Kidney epithelial cell (primary cell): Measurements from ENCODE around the gene AAK1. TPM values are rescaled to one million over a fixed set of nuclear protein-coding genes. Genes with fewer than 3 reads are reported as not detected.

Source experiments
- DNase-seq: peaks from one replicate; pipeline ENCODE4 v3.0.0-alpha.2; 2010; ENCODE audit warnings: low read depth
- H3K27me3 ChIP-seq: 2 replicates; pipeline ENCODE4 v1.6.0; 2011; ENCODE audit warnings: low read length; ENCODE audit not compliant: control insufficient read depth, insufficient read depth
- H3K36me3 ChIP-seq: 2 replicates; pipeline ENCODE4 v1.5.1; 2011; ENCODE audit warnings: low read length; ENCODE audit not compliant: control insufficient read depth, insufficient read depth
- H3K4me3 ChIP-seq: 2 replicates; pipeline ENCODE4 v1.5.1; 2011; ENCODE audit warnings: low read depth, mild to moderate bottlenecking, control low read depth, low read length
- total RNA-seq: library from RNA; depleted of rRNA; stranded (reverse); fragments of >200 nt; gene quantifications from 2 replicates; pipeline ENCODE4 v1.2.3, GENCODE V29; 2015
- TF ChIP-seq, protein P1 (sequence below): IDR thresholded peaks from 2 replicates; pipeline ENCODE4 v1.5.1; 2011; ENCODE audit warnings: mild to moderate bottlenecking, moderate library complexity, low read length, control low read depth, inconsistent platforms; ENCODE audit not compliant: insufficient read depth, poor library complexity, severe bottlenecking

Gene AAK1
- total RNA-seq, 1 donor from 2014 or later: 32.5 TPM

DNA sequence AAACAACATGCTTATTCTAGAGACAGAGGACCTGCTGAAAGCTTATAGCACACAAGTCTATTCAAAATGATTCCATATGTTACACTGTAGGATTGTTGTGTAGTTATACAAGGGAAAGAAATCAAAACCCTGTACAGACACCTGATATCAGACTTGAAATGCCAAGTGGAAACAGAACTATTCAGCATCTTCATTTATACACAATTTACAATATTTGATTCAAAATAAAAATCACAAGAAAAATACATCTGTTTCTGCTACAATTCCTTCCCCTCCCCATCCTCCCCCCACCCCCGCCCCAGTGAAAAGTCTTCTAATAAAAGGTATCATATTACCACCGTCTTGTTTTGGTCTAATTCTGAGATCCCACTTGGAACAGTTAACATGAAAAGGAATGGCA is 168.9 kb downstream of the AAK1 start:
- no peaks in the 10 kb centered on the region for H3K36me3 ChIP-seq
- no peak overlapping the region for H3K4me3 ChIP-seq
- no peaks in the 10 kb centered on the region for H3K27me3 ChIP-seq
- DNase-seq: no peak
- TF ChIP-seq, protein P1, sequence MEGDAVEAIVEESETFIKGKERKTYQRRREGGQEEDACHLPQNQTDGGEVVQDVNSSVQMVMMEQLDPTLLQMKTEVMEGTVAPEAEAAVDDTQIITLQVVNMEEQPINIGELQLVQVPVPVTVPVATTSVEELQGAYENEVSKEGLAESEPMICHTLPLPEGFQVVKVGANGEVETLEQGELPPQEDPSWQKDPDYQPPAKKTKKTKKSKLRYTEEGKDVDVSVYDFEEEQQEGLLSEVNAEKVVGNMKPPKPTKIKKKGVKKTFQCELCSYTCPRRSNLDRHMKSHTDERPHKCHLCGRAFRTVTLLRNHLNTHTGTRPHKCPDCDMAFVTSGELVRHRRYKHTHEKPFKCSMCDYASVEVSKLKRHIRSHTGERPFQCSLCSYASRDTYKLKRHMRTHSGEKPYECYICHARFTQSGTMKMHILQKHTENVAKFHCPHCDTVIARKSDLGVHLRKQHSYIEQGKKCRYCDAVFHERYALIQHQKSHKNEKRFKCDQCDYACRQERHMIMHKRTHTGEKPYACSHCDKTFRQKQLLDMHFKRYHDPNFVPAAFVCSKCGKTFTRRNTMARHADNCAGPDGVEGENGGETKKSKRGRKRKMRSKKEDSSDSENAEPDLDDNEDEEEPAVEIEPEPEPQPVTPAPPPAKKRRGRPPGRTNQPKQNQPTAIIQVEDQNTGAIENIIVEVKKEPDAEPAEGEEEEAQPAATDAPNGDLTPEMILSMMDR: no peak

DNA sequence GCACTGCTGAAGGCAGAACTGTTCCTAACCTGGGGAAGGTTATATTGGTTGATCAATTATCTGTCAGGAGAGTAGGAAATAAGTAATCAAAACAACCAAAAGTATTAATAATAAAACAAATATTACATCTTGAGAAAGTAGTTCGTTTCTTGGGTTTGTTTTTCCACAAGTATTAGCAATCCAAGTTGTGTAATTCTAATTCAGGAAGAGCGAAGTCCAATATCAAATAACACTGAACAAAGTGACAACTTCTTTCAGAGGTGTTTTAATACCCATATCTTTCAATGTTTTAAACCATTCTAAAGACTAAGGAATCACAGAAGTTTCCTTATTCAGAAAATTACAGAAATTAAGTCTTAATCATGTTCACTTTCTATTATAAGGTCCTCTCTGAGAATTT is 171.7 kb downstream of the AAK1 start:
- Histone ChIP-seq H3K27me3 (no peaks in the 10 kb centered on the region), H3K4me3 (no peak overlapping the region), H3K36me3 (no peaks in the 10 kb centered on the region)
- no peak for DNase-seq
- TF ChIP-seq, protein P1: no peak

DNA sequence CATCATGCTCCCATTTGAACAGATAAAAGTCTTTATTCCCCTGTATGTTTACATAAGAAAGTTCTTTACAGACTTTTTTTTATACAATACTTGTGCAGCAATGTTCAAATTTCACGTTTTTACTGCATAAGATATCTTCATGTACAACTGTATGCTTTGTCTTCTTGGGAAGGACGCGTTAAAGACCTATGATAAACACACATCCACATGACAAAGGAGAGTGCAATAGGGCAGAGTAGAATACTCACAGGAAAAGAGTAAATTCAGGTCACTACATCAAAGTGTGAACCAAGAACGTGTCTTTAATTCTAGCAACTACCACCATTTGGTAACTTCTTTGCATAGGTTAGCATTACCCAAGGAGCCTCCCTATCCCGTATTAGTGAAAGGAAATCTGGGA is 172.6 kb downstream of the AAK1 start:
- Histone ChIP-seq H3K36me3 (no peaks in the 10 kb centered on the region), H3K4me3 (no peak overlapping the region), H3K27me3 (no peaks in the 10 kb centered on the region)
- DNase-seq: no peak
- TF ChIP-seq, protein P1: no peak

DNA sequence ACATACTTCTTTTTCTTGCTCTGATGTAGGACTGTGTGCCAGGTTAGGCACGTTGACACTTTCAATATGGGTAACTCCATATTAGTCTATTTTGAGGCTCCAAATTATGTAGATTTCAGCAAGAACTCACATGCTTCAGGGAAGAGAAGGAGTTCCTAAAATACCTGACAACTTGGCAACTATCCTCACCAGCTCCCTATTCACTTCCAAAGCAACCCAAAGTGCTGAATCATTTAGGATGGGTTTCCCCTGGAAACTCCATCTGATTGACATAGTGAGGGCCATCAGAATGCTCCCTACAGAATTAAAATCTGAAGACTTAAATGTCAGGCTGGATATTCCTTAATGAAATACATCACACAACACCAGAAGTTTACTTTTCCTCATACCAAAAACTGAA is 173.8 kb downstream of the AAK1 start:
- Histone ChIP-seq H3K36me3 (peaks cover 2% of the 10 kb centered on the region), H3K27me3 (no peaks in the 10 kb centered on the region)

DNA sequence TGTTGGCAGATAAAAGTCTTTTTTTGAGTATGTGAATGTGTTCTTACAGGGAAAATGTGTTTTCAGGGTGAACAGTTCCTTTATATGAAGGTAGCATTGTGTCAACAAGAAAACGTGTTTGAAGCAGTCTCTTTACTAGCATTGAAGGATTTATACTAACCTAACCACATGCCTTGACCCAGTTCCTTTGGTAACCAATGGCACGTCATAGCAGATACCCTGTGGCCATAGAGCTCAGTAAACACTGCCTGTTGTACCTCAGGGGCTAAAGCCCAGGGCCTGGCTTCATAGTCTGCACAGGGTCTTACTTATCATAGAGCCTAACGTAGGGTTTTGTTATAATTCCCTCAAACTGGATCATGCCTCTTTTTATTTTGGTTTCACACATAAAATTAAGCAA is 174.2 kb downstream of the AAK1 start:
- Histone ChIP-seq H3K4me3 (no peak overlapping the region), H3K36me3 (peaks cover 2% of the 10 kb centered on the region), H3K27me3 (no peaks in the 10 kb centered on the region)
- TF ChIP-seq, protein P1: no peak
- DNase-seq: no peak

More for the DNA sequence above, 173.8 kb downstream of the AAK1 start:
- H3K4me3 ChIP-seq: no peak overlapping the region
- DNase-seq: no peak
- TF ChIP-seq, protein P1: no peak

DNA sequence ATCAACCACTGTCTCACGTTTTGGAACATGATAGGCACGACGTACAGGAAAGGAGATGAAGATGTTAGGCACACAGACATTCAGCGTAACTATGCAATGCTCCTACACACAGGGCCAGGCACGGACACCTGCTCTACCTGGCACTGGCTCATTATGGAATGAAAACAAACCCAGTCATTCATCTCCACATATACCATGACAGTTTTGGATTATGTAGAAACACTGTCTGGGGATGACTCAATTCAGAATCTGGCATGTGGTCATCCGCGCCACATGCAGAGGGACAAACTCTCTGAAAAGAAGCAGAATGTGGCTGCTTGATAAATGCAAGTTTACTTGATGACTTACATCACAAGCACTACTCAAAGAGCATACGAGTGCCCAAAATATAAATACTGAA is 176.8 kb downstream of the AAK1 start:
- no peak for DNase-seq
- Histone ChIP-seq H3K36me3 (peaks cover 2% of the 10 kb centered on the region), H3K27me3 (no peaks in the 10 kb centered on the region), H3K4me3 (no peak overlapping the region)
- TF ChIP-seq, protein P1: no peak
